Measurements from ENCODE around the gene CACNG3.
"Not testable (repeated sequence)": the region's sequence is repeated elsewhere in the genome, so short reads cannot be mapped to it uniquely, and the experiment has no call there.

DNA sequence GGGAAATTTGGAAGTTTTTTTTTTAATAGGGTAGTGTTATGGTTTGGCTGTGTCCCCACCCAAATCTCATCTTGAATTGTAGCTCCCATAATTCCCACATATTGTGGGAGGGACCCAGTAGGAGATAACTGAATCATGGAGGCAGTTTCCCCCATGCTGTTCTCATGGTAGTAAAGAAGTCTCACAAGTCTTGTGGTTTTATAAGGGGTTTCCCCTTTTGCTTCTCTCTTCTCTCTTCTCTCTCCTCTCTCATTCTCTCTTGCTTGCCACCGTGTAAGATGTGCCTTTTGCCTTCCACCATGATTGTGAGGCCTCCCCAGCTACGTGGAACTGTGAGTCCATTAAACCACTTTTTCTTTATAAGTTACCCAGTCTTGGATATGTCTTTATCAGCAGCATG is 17.3 kb upstream of the CACNG3 start:
- TF ChIP-seq, protein P1, sequence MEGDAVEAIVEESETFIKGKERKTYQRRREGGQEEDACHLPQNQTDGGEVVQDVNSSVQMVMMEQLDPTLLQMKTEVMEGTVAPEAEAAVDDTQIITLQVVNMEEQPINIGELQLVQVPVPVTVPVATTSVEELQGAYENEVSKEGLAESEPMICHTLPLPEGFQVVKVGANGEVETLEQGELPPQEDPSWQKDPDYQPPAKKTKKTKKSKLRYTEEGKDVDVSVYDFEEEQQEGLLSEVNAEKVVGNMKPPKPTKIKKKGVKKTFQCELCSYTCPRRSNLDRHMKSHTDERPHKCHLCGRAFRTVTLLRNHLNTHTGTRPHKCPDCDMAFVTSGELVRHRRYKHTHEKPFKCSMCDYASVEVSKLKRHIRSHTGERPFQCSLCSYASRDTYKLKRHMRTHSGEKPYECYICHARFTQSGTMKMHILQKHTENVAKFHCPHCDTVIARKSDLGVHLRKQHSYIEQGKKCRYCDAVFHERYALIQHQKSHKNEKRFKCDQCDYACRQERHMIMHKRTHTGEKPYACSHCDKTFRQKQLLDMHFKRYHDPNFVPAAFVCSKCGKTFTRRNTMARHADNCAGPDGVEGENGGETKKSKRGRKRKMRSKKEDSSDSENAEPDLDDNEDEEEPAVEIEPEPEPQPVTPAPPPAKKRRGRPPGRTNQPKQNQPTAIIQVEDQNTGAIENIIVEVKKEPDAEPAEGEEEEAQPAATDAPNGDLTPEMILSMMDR (conservative IDR thresholded peaks at IDR 0.05) = not testable (repeated sequence)
- TF ChIP-seq ZFX (IDR thresholded peaks at IDR 0.05) = not testable (repeated sequence)

Measured in C4-2B (cell line).